KBM-7 (cell line): ENCODE data around the gene MYO1E.

ENCODE experiments used
- DNase-seq: peaks from one replicate; pipeline ENCODE4 v3.0.0-alpha.2; 2015
- in situ Hi-C: fragments of 300-500 bp; cut with MboI; formaldehyde crosslinking; loops from 2 replicates; pipeline ENCODE4 v1.14.3; 2020; ENCODE audit warnings: low sequenced_read_pairs, low pct_unique_long_range_greater_than_20kb, mixed read lengths

MYO1E gene

DNA sequence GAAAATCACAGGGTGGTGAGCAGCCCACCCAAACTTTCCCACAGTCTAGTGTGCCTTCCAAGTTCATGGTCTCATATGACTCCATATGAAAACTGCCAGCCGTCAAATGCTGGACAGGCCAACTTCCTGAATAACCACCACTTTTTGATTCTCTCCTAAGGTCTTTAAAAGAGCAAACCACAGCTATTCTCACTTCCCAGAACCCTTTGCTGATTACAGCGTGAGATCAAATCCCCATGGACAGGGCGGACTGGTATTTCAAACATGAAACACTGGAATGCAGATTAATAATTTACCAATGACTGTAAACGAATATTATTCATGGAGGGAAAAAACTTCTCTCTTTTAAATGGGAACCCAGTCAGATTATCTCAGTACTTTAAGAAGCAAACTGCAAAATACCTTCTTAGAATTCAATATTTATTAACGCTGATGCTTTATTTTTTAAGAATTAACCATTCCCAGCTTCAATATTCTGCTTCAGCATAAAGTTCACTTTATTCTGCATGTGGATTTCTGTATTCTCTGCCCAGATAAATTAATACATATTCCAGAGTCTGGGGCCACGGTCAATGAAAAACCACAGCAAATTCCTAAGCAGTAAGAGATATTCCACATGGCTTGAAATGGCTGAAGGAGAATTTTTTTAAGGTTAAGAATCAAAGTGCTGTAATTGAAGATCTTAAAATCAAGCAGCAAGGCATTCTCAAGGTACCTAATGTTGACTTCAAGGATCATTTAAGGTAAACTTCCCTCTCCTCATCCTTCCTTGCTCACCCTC is 42.9 kb downstream of the MYO1E start:
- DNase-seq, result no peak
- in situ Hi-C loops, result no loop called here

DNA sequence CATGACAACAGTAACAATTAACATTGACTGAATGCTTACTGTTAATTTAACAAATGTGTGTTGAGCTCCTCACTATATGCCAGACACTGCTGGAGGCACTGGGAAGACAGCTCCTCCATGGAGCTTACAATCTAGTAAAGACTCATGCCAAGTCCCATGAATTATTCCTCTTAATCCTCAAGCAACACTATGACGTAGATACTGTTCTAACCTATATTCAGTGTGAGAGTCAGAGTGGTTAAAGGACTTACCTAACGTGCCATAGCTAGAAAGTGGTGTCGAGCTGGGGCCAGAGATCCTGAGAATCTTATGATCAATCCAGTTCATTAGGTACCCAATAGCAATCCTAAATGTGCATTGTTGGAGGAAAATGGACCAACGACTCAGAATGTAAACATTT is 43.6 kb downstream of the MYO1E start:
- no peak for DNase-seq
- in situ Hi-C loops, result no loop called here

DNA sequence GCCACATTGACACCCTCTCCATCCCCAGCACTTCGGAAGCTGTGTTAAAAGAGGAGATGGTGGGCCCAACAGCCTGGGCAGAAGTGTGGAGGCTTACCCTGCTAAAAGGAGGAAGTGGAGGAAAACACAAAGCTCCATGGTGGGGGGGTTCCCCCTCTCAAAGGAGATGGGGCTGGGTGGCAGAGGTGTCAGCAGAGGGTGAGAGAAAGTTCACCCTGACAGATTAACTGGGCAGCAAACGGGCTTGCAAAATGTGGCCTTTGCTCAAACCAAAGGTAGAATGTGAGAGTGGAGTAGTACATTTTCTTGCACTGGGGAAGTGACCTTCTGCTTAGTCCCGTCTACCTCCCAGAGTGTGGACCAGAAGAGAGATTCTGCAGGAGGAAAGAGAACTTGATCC is 44.7 kb downstream of the MYO1E start:
- peak; percentile 2 for DNase-seq
- in situ Hi-C loops, result no loop called here

DNA sequence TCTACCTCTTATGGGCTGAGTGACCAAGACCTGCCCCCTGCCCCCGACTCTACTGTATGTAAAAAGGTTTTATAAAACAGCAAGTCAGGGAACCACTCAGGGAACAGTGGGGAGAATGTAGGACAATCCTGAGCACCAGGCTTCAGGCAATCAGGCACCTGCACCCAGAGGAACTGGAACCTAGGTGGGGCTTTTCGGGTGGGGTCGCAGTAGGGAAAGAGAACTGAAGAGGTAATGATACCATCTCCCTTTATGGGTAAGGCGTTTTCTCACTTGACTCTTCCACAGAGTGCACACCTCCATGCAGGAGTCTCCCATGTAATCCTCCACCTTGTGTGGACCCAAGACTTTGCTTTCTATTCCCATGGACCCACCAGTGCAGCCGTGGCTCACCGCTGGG is 45.8 kb downstream of the MYO1E start:
- in situ Hi-C loops, result no loop called here
- no peak for DNase-seq

GRCh38 chr15:59322056-59322759 is 50.5 kb downstream of the MYO1E start:
- no peak for DNase-seq
- in situ Hi-C loops, result no loop called here

- in situ Hi-C loops, result no loop called here
- no peak for DNase-seq
Measured at GRCh38 chr15:59321000-59321689, 51.5 kb downstream of the MYO1E start.

DNA sequence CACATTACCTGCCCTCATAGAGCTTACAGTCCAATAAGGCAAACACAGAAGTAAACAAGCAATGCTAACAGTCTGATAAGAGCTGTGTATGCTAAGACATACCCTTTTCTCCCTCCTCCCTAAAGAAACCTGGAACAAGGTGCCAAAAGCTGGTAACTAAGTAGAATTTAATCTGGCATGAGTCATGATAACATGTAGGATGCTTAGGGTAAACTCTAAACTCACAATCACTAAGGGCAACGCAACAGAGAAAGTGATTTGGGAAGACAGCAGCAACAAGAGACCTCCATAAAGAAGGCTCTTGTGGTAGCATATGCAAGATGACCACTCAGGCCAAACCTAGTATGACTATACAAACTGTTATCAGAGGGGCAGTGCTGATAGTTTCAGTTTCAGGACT is 55.5 kb downstream of the MYO1E start:
- in situ Hi-C loops, result no loop called here
- DNase-seq, result no peak

GRCh38 chr15:59315914-59316451 is 56.7 kb downstream of the MYO1E start:
- no peak for DNase-seq
- in situ Hi-C loops, result no loop called here

- in situ Hi-C loops, result no loop called here
- no peak for DNase-seq
Measured at GRCh38 chr15:59313641-59314332, 58.9 kb downstream of the MYO1E start.

DNA sequence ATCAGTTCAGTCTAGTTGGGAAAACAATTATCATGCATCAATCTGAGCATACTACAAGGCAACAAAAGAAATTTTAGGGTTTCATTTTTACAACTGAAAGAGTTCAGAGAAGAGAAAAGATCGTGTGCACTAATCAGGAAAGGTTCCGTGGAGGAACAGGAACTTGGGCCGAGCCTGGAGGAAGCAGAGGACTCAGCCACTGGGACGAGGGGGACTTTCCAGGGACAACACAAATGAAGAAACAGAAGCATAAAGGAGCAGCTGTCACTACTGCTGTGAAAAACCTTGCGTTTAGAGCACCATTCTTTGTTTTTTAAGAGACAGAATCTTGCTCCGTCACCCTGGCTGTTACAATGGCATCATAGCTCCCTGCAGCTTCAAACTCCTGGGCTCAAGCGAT is 60.5 kb downstream of the MYO1E start:
- DNase-seq, result no peak
- in situ Hi-C loops, result no loop called here

GRCh38 chr15:59311195-59311594 is 61.5 kb downstream of the MYO1E start:
- in situ Hi-C loops, result no loop called here
- DNase-seq, result no peak

DNA sequence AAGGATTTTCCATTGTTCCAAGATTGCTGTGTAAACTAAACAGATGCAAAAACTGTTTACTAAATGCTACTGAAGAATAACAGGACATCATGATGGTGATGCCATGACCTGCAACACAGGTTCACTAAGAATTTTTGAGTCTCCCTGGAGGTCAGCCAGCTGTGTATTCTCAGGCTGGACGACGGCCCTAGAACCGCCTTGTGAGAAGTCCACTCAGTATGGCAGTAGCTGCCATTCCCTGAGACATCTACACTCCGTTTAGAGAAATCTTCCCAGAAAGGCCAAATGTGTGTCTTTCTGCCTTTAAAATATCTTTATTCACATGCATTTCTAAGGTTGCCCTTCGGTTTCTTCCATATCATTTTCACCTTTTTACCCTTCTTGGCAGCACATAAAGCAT is 63.3 kb downstream of the MYO1E start:
- in situ Hi-C loops, result no loop called here
- DNase-seq, result no peak

GRCh38 chr15:59307165-59307537 is 65.5 kb downstream of the MYO1E start:
- in situ Hi-C loops, result no loop called here
- DNase-seq, result no peak

DNA sequence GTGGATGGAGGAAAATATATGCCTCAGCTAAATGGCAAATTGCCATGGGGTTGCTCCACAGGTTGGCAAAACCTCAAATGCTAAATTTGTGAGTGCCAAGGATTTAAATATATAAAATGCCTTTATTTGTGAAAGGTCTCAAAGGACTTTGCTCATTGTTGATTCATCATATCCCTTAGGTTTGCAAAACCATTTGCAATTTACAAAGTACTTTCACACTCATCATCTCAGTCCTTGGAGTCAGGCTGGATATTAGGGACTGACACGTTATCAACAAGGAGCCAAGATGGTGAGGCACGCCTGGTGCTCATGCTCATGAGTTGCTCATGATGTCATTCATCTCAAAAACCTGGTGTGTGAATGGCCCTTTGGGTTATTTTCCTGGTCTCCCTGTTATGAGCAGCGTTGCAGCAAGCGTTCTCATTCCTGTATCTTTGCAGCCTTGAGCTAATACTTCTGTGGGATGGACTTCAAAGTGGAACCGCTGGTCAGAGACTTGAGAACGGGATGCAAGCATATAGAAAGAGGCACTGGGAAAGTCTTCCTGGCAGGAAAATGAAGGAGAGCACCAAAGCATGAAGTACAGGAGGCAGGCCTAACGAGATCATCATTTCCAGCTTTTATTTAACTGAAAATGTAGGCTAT is 66.0 kb downstream of the MYO1E start:
- DNase-seq, result no peak
- in situ Hi-C loops, result no loop called here

DNA sequence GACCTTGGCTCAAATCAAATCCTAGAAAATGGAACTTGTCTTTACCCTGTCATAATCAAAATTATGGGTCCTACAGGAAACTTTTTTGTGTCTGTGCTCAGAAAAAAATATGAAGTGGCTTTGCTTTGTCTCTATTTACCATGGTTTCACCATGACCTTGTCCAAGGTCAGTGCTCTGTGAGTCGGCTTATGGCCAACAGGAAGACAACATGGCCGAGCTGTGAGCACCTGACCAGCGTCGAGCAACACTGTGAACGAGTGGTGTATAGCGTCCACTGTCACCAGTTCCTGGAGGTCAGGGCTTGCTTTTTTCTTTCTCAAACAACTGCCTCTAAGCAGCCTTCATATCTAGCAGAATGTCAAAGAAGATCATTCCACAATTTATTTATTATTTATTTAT is 67.9 kb downstream of the MYO1E start:
- in situ Hi-C loops, result no loop called here
- no peak for DNase-seq

DNA sequence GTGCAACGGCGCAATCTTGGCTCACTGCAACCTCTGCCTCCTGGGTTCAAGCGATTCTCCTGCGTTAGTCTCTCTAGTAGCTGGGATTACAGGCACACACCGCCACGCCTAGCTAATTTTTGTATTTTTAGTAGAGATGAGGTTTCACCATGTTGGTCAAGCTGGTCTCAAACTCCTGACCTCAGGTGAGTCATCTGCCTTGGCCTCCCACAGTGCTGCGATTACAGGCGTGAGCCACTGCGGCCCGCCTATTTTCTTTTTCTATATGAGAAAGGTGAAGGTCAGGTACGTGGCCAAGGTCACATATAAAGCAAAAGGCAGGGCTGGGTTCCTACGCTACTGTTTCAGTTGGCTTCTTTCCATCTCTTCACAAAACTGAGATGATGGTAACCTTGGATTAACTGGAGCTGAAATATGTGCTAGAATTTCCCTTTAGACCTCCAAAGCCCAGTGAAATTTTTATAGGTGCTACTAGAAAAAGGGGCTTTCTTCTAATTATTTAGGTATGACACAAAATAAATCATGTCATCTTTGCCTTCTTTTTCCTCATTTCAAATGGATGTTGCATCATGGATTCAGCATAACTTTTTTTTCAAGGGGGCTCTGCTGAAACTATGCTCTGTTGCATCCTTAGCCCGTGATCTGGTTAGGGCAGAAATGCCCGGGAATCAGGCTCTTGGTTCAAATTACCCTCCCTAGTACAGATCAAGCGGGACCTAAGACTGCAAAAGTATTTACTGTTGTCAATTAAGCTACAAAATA is 68.5 kb downstream of the MYO1E start:
- in situ Hi-C loops, result no loop called here
- DNase-seq, result no peak

GRCh38 chr15:59303633-59304032 is 69.0 kb downstream of the MYO1E start:
- no peak for DNase-seq
- in situ Hi-C loops, result no loop called here

GRCh38 chr15:59303136-59303535 is 69.5 kb downstream of the MYO1E start:
- in situ Hi-C loops, result no loop called here

More at GRCh38 chr15:59303136-59303535, 69.5 kb downstream of the MYO1E start:
- DNase-seq, result no peak
